GM23248 (cell line): ENCODE measurements around the gene CRY2.

ENCODE experiments used
- EZH2 ChIP-seq: fragments of 200-600 bp; sonication (generic); IDR thresholded peaks from 2 replicates; pipeline ENCODE4 v1.6.1; 2018; ENCODE audit warnings: antibody characterized with exemption, mild to moderate bottlenecking; ENCODE audit not compliant: insufficient read depth, poor library complexity, severe bottlenecking
- EZH2phosphoT487 ChIP-seq: fragments of 200-600 bp; sonication (generic); IDR thresholded peaks from 2 replicates; pipeline ENCODE4 v1.6.1; 2018; ENCODE audit warnings: antibody characterized with exemption, moderate library complexity, mild to moderate bottlenecking, low read depth; ENCODE audit not compliant: insufficient read depth

- TF ChIP-seq EZH2 (no peak), EZH2phosphoT487 (no peak)
Observed at GRCh38 chr11:45876401-45876800, 29.1 kb downstream of the CRY2 start.
